HEK293T (cell line): ENCODE measurements around the gene TFF2.

Experiments used
- CTCF ChIA-PET: fragments of 350-600 bp; formaldehyde crosslinking; extraction: SDS; loops from one replicate; lab custom pipeline; 2021; ENCODE audit warnings: antibody characterized with exemption, inconsistent platforms; lab: Yijun Ruan, JAX
- POLR2A ChIA-PET: fragments of 350-600 bp; formaldehyde crosslinking; extraction: SDS; loops from one replicate; lab custom pipeline; 2020; ENCODE audit warnings: antibody characterized with exemption, inconsistent platforms; lab: Yijun Ruan, JAX
- DNase-seq: peaks from one replicate; pipeline ENCODE4 v3.0.0; 2012; ENCODE audit warnings: mixed read lengths; ENCODE audit errors: extremely low spot score
- ARNT ChIP-seq: fragments of 450-650 bp; IDR thresholded peaks from 2 replicates; pipeline ENCODE4 v1.6.1; 2017; ENCODE audit warnings: mild to moderate bottlenecking
- BHLHE40 ChIP-seq: fragments of 450-650 bp; IDR thresholded peaks from 2 replicates; pipeline ENCODE4 v1.6.1; 2016; ENCODE audit warnings: mild to moderate bottlenecking, moderate library complexity, borderline replicate concordance
- CTBP1 ChIP-seq: fragments of 450-650 bp; IDR thresholded peaks from 2 replicates; pipeline ENCODE4 v1.6.1; 2016; ENCODE audit warnings: borderline replicate concordance
- ELF4 ChIP-seq: fragments of 450-650 bp; IDR thresholded peaks from 2 replicates; pipeline ENCODE4 v1.6.1; 2017; ENCODE audit warnings: antibody characterized with exemption
- FOXA1 ChIP-seq: fragments of 450-650 bp; IDR thresholded peaks from 2 replicates; pipeline ENCODE4 v1.6.1; 2016; ENCODE audit warnings: mild to moderate bottlenecking
- FOXK2 ChIP-seq: fragments of 450-650 bp; IDR thresholded peaks from 2 replicates; pipeline ENCODE4 v1.6.1; 2016; ENCODE audit warnings: mild to moderate bottlenecking
- FOXM1 ChIP-seq: fragments of 450-650 bp; IDR thresholded peaks from 2 replicates; pipeline ENCODE4 v1.6.1; 2017; ENCODE audit warnings: mild to moderate bottlenecking, borderline replicate concordance
- HDGF ChIP-seq: fragments of 450-650 bp; IDR thresholded peaks from 2 replicates; pipeline ENCODE4 v1.6.1; 2017; ENCODE audit warnings: antibody characterized with exemption, borderline replicate concordance
- L3MBTL2 ChIP-seq: fragments of 450-650 bp; conservative IDR thresholded peaks from 2 replicates; pipeline ENCODE4 v1.6.1; 2016; ENCODE audit warnings: mild to moderate bottlenecking
- LEF1 ChIP-seq: fragments of 450-650 bp; IDR thresholded peaks from 2 replicates; pipeline ENCODE4 v1.6.1; 2017; ENCODE audit warnings: mild to moderate bottlenecking, borderline replicate concordance
- NFRKB ChIP-seq: fragments of 450-650 bp; IDR thresholded peaks from 2 replicates; pipeline ENCODE4 v1.6.1; 2016; ENCODE audit warnings: mild to moderate bottlenecking, moderate library complexity
- SP1 ChIP-seq: fragments of 450-650 bp; IDR thresholded peaks from 2 replicates; pipeline ENCODE4 v1.6.1; 2017
- SUZ12 ChIP-seq: fragments of 450-650 bp; IDR thresholded peaks from 2 replicates; pipeline ENCODE4 v1.6.1; 2016; ENCODE audit warnings: mild to moderate bottlenecking
- TARDBP ChIP-seq: fragments of 450-650 bp; IDR thresholded peaks from 2 replicates; pipeline ENCODE4 v1.6.1; 2016
- ZNF384 ChIP-seq: fragments of 450-650 bp; IDR thresholded peaks from 2 replicates; pipeline ENCODE4 v1.6.1; 2016
- TF ChIP-seq, protein P1 (sequence below): fragments of 450-650 bp; IDR thresholded peaks from 2 replicates; pipeline ENCODE4 v1.6.1; 2016

The TFF2 gene

DNA sequence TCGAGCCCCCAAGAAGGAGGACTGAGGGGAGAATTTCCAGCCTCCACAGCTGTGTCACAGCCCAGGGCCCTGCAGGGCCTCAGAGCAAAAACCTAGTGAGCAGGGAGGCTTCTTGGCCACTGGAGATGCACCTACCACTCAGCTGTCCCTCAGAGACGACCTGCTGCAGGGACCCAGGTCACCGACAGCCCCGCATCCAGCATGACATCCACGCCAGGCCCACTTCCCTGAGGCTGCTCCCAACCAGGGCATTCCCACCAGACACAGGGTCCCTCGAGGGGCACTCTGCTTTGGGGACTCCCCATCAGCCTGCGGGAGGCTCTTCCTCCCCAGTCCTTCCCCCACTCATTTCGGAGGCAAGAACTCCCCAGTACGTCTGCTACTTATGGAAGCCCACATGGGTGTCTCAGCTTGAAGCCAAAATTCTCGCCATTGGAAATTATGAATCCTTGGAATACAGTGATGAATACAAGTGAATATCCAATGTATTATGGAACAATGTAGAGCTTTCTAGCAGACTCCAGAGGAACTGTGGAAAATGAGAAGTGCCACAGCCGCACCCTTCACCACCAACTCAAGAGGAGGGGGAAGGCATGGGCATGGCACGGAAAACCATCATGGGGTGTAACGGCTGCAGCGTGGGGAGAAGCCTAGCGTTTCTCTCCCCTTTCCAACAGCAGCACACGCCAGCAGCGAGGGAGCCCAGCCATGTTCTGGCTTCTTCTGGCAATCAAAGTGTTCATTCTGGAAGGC lies 42.5 kb downstream of the TFF2 start:
- ChIA-PET POLR2A (no interaction called here), CTCF (interaction anchor here (0.5 kb wide), 1 partner anchor 71 kb away, joined by 3 read pairs; no protein-coding TSS in a partner anchor)
- TF ChIP-seq BHLHE40 (no peak), ELF4 (no peak), FOXM1 (no peak), FOXA1 (no peak), LEF1 (no peak), FOXK2 (no peak), HDGF (no peak), TARDBP (no peak), CTBP1 (no peak), SUZ12 (no peak), ZNF384 (no peak), NFRKB (no peak), SP1 (no peak), ARNT (no peak), L3MBTL2 (no peak)
- TF ChIP-seq, protein P1, sequence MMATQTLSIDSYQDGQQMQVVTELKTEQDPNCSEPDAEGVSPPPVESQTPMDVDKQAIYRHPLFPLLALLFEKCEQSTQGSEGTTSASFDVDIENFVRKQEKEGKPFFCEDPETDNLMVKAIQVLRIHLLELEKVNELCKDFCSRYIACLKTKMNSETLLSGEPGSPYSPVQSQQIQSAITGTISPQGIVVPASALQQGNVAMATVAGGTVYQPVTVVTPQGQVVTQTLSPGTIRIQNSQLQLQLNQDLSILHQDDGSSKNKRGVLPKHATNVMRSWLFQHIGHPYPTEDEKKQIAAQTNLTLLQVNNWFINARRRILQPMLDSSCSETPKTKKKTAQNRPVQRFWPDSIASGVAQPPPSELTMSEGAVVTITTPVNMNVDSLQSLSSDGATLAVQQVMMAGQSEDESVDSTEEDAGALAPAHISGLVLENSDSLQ: no peak
- DNase-seq: no peak

- POLR2A ChIA-PET: no interaction called here
- TF ChIP-seq FOXA1 (no peak), LEF1 (no peak), NFRKB (no peak), SUZ12 (no peak), ARNT (no peak), FOXM1 (no peak), SP1 (no peak)
- TF ChIP-seq, protein P1: no peak
- CTCF ChIA-PET: no interaction called here
- DNase-seq: no peak
These were observed 43.7 kb downstream of the TFF2 start for GRCh38 chr21:42307106-42307505.

DNA sequence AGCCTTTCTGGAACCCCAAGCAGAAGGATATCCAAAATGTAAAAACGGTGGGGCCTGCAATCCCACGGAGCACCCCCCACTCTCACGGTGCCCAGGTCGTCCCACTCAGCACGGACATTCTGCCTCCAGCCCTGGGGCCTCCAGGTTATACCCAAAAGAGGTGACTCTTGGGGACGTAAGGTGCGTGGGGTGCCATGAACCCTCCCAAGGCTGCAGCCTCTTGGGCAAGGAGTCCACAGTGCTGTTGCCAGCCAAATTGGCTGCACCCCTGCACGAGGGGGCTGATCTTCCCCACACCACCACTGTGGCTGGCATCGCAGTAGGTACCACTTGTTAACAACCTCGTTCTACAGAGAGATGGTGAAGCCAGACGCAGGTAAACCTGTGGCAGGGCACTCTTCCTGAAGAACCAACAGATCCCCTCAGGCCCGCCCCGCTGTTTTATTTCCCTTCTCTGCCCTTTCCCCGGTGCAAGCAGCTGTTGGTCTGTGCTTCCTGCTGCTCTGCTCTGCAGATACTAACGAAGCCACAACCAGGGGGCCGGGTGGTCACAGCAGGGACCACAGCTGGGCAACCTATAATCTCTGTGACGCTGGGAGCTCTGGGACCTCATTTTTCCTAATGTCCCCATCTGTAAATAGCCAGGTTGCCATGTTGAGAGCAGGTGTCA lies 44.3 kb downstream of the TFF2 start:
- TF ChIP-seq, protein P1: no peak
- TF ChIP-seq FOXK2: no peak
- ChIA-PET POLR2A (no interaction called here), CTCF (no interaction called here)
- DNase-seq: no peak

DNA sequence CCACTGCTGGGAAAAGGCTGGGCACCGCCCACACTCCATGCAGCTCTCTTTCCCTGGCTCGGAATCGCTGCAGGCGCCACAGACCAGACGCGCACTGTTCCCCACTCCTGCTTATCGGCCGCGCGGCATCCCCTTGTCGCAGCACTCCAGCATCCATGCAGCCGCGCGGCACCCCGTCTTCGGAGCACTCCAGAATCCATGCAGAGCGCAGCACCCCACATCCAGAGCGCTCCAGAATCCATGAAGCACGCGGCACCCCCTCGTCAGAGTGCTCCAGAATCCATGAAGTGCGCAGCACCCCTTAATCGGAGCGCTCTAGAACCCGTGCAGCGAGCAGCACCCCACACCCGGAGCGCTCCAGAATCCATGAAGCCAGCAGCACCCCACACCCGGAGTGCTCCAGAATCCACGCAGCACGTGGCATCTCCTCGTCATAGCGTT lies 45.1 kb downstream of the TFF2 start:
- CTCF ChIA-PET: interaction anchor here (0.6 kb wide), 1 partner anchor 154 kb away, joined by 4 read pairs; no protein-coding TSS in a partner anchor
- POLR2A ChIA-PET: no interaction called here
- no peak for DNase-seq
- TF ChIP-seq FOXA1: no peak
- no peak for TF ChIP-seq CTBP1
- TF ChIP-seq SP1: no peak
- TF ChIP-seq NFRKB: no peak
- no peak for TF ChIP-seq L3MBTL2

- no peak for DNase-seq
- CTCF ChIA-PET: no interaction called here
- POLR2A ChIA-PET: no interaction called here
- TF ChIP-seq, protein P1: no peak
- TF ChIP-seq ARNT: no peak
- TF ChIP-seq HDGF: no peak
- no peak for TF ChIP-seq BHLHE40
- no peak for TF ChIP-seq FOXK2
- TF ChIP-seq L3MBTL2: no peak
- TF ChIP-seq LEF1: no peak
- no peak for TF ChIP-seq ELF4
- no peak for TF ChIP-seq TARDBP
- no peak for TF ChIP-seq SP1
- no peak for TF ChIP-seq NFRKB
- no peak for TF ChIP-seq FOXA1
- TF ChIP-seq CTBP1: no peak
These were observed 46.0 kb downstream of the TFF2 start for GRCh38 chr21:42304556-42305454.
